GM23338 (cell line): ENCODE data around the gene OBSL1. TPM values are rescaled to one million over a fixed set of nuclear protein-coding genes. Genes with fewer than 3 reads are reported as not detected.

Experiments
- ATAC-seq: fragments of 200-7000 bp; cut with Tn5 transposase; 3 replicates; pipeline ENCODE4 v1.9.1; 2020
- DNase-seq: peaks from one replicate; pipeline ENCODE4 v3.0.0-alpha.2; 2015; ENCODE audit warnings: low spot score
- H2AFZ ChIP-seq: fragments of 200-600 bp; sonication (generic); 2 replicates; pipeline ENCODE4 v1.8.0; 2016; ENCODE audit warnings: antibody characterized with exemption, mild to moderate bottlenecking, moderate library complexity
- H3F3A ChIP-seq: fragments of 200-600 bp; sonication (generic); replicated peaks from 2 replicates; pipeline ENCODE4 v1.8.0; 2017; ENCODE audit warnings: antibody characterized with exemption, mixed run types, low read depth
- H3K27ac ChIP-seq: fragments of 200-600 bp; sonication (generic); 2 replicates; pipeline ENCODE4 v1.6.1; 2016; ENCODE audit warnings: low read depth
- H3K27me3 ChIP-seq: fragments of 200-600 bp; sonication (generic); 2 replicates; pipeline ENCODE4 v1.8.0; 2016; ENCODE audit warnings: mild to moderate bottlenecking, mixed run types, moderate library complexity; ENCODE audit not compliant: insufficient read depth
- H3K36me3 ChIP-seq: fragments of 200-600 bp; sonication (generic); 2 replicates; pipeline ENCODE4 v1.8.0; 2016; ENCODE audit warnings: mild to moderate bottlenecking; ENCODE audit not compliant: insufficient read depth
- H3K4me1 ChIP-seq: fragments of 200-600 bp; sonication (generic); 2 replicates; pipeline ENCODE4 v1.8.0; 2016; ENCODE audit warnings: mild to moderate bottlenecking, moderate library complexity; ENCODE audit not compliant: insufficient read depth
- H3K4me2 ChIP-seq: fragments of 200-600 bp; sonication (generic); 2 replicates; pipeline ENCODE4 v1.7.1; 2017; ENCODE audit warnings: mixed run types
- H3K4me3 ChIP-seq: fragments of 200-600 bp; sonication (generic); 2 replicates; pipeline ENCODE4 v1.6.1; 2016; ENCODE audit warnings: mixed run types
- H3K79me2 ChIP-seq: fragments of 200-600 bp; sonication (generic); replicated peaks from 2 replicates; pipeline ENCODE4 v1.8.0; 2017; ENCODE audit warnings: mild to moderate bottlenecking; ENCODE audit not compliant: insufficient read depth
- H3K9me2 ChIP-seq: fragments of 200-600 bp; sonication (generic); 2 replicates; pipeline ENCODE4 v1.8.0; 2017; ENCODE audit not compliant: insufficient read depth
- H4K20me1 ChIP-seq: fragments of 200-600 bp; sonication (generic); replicated peaks from 2 replicates; pipeline ENCODE4 v1.8.0; 2017; ENCODE audit warnings: mild to moderate bottlenecking; ENCODE audit not compliant: insufficient read depth
- H3K27ac Mint-ChIP-seq: 2 replicates; pipeline ENCODE4 v1.8.0; 2020; ENCODE audit warnings: inconsistent platforms, mild to moderate bottlenecking, moderate library complexity, mixed read lengths
- H3K27me3 Mint-ChIP-seq: 3 replicates; pipeline ENCODE4 v1.8.0; 2022; ENCODE audit warnings: low read depth, mild to moderate bottlenecking, moderate library complexity, mixed read lengths, inconsistent platforms; ENCODE audit not compliant: insufficient read depth, poor library complexity
- H3K36me3 Mint-ChIP-seq: 3 replicates; pipeline ENCODE4 v1.8.0; 2021; ENCODE audit warnings: low read depth, mild to moderate bottlenecking, inconsistent platforms, moderate library complexity, mixed read lengths
- H3K4me1 Mint-ChIP-seq: 3 replicates; pipeline ENCODE4 v1.8.0; 2020; ENCODE audit warnings: mild to moderate bottlenecking, inconsistent platforms, mixed read lengths
- H3K4me3 Mint-ChIP-seq: 3 replicates; pipeline ENCODE4 v1.8.0; 2021; ENCODE audit warnings: moderate library complexity, mild to moderate bottlenecking, inconsistent platforms, mixed read lengths
- H3K9me3 Mint-ChIP-seq: 3 replicates; pipeline ENCODE4 v1.8.0; 2020; ENCODE audit warnings: moderate library complexity, mild to moderate bottlenecking, inconsistent platforms, mixed read lengths
- CREB1 ChIP-seq: fragments of 250-450 bp; sonication (Bioruptor Pico); IDR thresholded peaks from 2 replicates; pipeline ENCODE4 v1.5.0; 2020; ENCODE audit warnings: low read depth, mild to moderate bottlenecking, moderate library complexity
- CTCF ChIP-seq, 2 experiments: fragments of 200-600 bp in 1 of 2; sonication (generic) in 1 of 2; conservative IDR thresholded peaks; 2 replicates each; pipeline versions ENCODE4 v1.5.1 to v1.6.1; 2016 to 2017; ENCODE audit warnings: antibody characterized with exemption in 2 of 2, low read depth in 2 of 2, mild to moderate bottlenecking in 2 of 2, moderate library complexity in 1 of 2
- EZH2phosphoT487 ChIP-seq: fragments of 200-600 bp; sonication (generic); IDR thresholded peaks from one replicate; pipeline ENCODE4 v1.8.1; 2018; ENCODE audit warnings: antibody characterized with exemption; ENCODE audit not compliant: unreplicated experiment
- JUNB ChIP-seq: IDR thresholded peaks from one replicate; pipeline ENCODE4 v1.6.1; 2016; ENCODE audit warnings: antibody characterized with exemption; ENCODE audit not compliant: unreplicated experiment
- POLR2AphosphoS5 ChIP-seq: IDR thresholded peaks from 2 replicates; pipeline ENCODE4 v1.6.1; 2016; ENCODE audit warnings: antibody characterized with exemption, low read depth
- REST ChIP-seq: IDR thresholded peaks from one replicate; pipeline ENCODE4 v1.6.1; 2018; ENCODE audit warnings: antibody characterized with exemption; ENCODE audit not compliant: unreplicated experiment
- ZNF114 ChIP-seq: fragments of 250-450 bp; sonication (Bioruptor Pico); IDR thresholded peaks from 2 replicates; pipeline ENCODE4 v1.5.0; 2020; ENCODE audit warnings: mild to moderate bottlenecking, moderate library complexity
- ZNF331 ChIP-seq: fragments of 250-450 bp; sonication (Bioruptor Pico); IDR thresholded peaks from 2 replicates; pipeline ENCODE4 v1.5.0; 2020; ENCODE audit warnings: low read depth, mild to moderate bottlenecking, moderate library complexity
- polyA plus RNA-seq: library from polyadenylated mRNA; unstranded; fragments of >200 nt; fragmentation: Nextera tagmentation; extraction: Ambion mirVana; gene quantifications from 2 replicates; pipeline ENCODE4 v1.2.1, GENCODE V29; 2016
- total RNA-seq: library from RNA; depleted of rRNA; stranded (reverse); fragments of >200 nt; shearing (Covaris generic); gene quantifications from 2 replicates; pipeline ENCODE4 v1.2.3, GENCODE V29; 2014

OBSL1 gene
- total and polyA plus RNA-seq, 2 experiments from 2014 or later = 94.9 to 207 TPM

- Mint-ChIP-seq H3K9me3 (no peaks in the 10 kb centered on the region), H3K27ac (peak overlapping the region; percentile 94), H3K27me3 (peaks cover 34% of the 10 kb centered on the region), H3K36me3 (peaks cover 10% of the 10 kb centered on the region), H3K4me3 (peak overlapping the region; percentile 18), H3K4me1 (peaks cover 78% of the 10 kb centered on the region)
- H3K36me3 ChIP-seq = no peaks in the 10 kb centered on the region
- peaks cover 9% of the 10 kb centered on the region for H3K27me3 ChIP-seq
- no peaks in the 10 kb centered on the region for H3K79me2 ChIP-seq
- H2AFZ ChIP-seq = no peak overlapping the region
- H3K4me2 ChIP-seq = peak overlapping the region; percentile 92
- peak overlapping the region; percentile 44 for H3K4me3 ChIP-seq
- H3F3A ChIP-seq = peaks cover 17% of the 10 kb centered on the region
- ATAC-seq = no peak
- TF ChIP-seq JUNB = no peak
- no peak for TF ChIP-seq REST
- no peak for TF ChIP-seq ZNF114 (CRISPR knock-in tag)
- no peak for TF ChIP-seq ZNF331
- no peaks in the 10 kb centered on the region for H3K9me2 ChIP-seq
- H4K20me1 ChIP-seq = no peaks in the 10 kb centered on the region
- no peak for DNase-seq
- peaks cover 59% of the 10 kb centered on the region for H3K4me1 ChIP-seq
- peak overlapping the region; percentile 96 for H3K27ac ChIP-seq
Measured at GRCh38 chr2:219506153-219506801, 65.1 kb downstream of the OBSL1 start.

- Histone ChIP-seq H3K27ac (no peak overlapping the region), H3K4me2 (peak overlapping the region; percentile 92; the same call in 1 of the 2 replicates), H3F3A (peaks cover 17% of the 10 kb centered on the region), H3K36me3 (no peaks in the 10 kb centered on the region), H4K20me1 (no peaks in the 10 kb centered on the region), H3K4me1 (peaks cover 53% of the 10 kb centered on the region), H3K9me2 (no peaks in the 10 kb centered on the region), H2AFZ (no peak overlapping the region), H3K4me3 (no peak overlapping the region), H3K27me3 (peaks cover 3% of the 10 kb centered on the region; the same call in 1 of the 2 replicates), H3K79me2 (no peaks in the 10 kb centered on the region)
- Mint-ChIP-seq H3K4me3 (no peak overlapping the region), H3K36me3 (peaks cover 10% of the 10 kb centered on the region), H3K4me1 (peaks cover 72% of the 10 kb centered on the region), H3K27ac (0 out of 2 replicates have a peak overlapping the region, but pooled peaks have one; percentile 18), H3K9me3 (no peaks in the 10 kb centered on the region), H3K27me3 (peaks cover 28% of the 10 kb centered on the region)
- DNase-seq (no peak), ATAC-seq (no peak)
- no peak for TF ChIP-seq POLR2AphosphoS5
- no peak for TF ChIP-seq REST
- no peak for TF ChIP-seq CTCF (conservative IDR thresholded peaks at IDR 0.05; ENCODE audit: low read depth in 2 of 2)
- TF ChIP-seq EZH2phosphoT487 = no peak
- no peak for TF ChIP-seq CREB1 (CRISPR knock-in tag)
Measured at GRCh38 chr2:219505585-219505984, 65.8 kb downstream of the OBSL1 start.
